CD4-positive, alpha-beta T cell treated with Interleukin-17A for 1 hour (primary cell): ENCODE data around the gene CENPU.

Experiments used
- DNase-seq: peaks from one replicate; pipeline ENCODE4 v3.0.0-alpha.2; 2020

CENPU gene

DNA sequence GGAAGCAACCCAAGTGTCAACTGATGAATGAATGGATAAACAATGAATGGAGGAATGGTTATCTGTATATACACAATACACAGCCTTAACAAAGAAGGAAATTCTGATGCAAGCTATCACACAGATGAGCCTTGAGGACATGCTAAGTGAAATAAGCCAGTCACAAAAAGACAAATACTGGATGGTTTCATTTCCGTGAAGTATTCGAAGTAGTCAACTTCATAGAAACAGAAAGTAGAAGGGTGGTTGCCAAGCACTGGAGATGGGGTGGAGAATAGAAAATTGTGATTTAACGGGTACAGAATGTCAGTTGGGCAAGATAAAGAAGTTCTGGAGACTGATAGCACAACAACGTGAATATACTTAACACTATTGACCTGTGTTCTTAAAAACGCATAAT is 28.2 kb downstream of the CENPU start:
- DNase-seq = peak; percentile 23

DNA sequence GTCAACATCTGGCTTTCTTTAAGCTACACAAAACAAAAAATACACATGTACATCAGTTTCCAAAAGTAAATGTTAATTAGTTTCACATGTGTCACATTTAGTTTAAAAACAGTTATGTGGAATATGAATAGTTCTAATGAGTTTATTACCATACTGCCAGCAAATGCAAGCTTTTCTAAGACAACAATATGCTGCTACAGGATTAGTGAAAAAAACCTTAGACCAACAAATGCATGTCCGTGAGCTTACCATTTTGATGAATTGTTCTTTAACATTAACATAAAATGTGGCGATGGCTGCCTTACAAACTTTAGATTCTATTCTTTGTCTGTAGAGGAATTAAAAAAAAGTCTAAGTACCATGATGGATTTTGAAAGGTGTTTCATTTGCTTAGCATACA is 31.8 kb downstream of the CENPU start:
- no peak for DNase-seq

DNA sequence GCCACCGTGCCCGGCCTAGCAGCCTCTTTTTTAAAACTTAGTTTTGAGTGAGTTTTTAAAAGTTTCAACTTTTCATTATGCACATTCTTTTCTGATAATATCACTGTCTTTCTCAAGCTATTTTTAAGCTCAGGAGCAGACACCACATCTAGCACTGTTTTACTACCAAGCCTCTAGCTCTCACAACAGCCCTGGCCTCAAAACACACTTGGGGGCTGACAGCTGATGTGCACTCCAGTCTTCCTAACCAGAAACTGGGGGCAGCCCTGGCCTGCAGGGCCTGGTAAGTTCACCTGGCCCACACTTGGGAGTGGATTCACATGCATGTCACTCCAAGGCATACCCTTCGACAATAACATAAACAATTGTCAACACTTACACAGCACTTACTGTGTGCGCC is 34.0 kb downstream of the CENPU start:
- no peak for DNase-seq

DNA sequence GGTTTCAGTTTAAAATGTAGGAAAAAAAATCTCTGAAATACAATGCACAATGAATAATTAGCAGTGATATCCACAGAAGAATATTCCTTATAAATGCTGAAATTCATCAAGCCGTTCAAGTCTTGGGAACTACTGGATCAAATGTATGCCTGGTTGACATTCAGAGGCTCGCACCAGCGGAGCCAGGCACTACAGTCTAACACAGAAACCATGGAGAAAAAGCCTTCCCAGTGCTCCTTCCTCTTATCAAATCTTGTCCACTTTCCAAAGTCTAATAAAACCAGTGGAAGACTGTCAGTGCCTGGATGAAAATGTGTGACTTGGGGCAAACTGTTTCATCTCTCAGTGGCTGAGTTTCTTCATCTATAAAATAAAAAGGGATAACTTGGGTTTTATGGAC is 35.9 kb downstream of the CENPU start:
- DNase-seq = no peak

DNA sequence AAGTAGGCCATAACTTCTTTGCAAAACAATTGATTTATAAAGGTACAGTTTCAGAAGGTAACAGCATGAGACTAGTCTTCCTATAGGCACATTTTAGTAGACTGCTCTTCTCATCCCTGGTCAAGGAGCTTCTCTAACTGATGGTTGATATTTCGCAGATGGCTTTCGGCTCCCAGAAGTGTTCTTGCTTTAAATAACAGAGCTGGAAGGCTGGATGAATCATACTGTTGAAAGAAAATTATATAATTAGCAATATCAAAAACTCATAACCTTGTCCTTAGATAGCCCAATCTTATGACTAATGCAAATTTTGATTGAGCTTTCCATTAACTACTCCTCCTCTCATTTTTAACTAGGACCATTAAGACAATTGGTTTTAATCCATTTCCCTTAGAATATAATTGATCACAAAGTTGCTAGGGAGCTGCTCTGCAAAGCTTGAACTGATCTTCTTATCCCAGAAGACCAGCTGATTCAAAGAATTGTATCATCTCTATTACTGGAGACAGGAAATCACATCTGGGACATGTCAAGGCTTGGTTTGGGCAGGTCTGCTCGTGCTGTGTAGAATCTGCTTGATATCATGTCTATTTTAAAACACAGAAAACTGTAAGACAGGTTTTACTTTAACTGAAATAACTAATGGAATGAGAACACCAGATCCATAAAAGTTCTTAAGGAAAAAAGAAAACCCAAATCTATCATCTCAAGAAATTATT is 38.6 kb downstream of the CENPU start:
- DNase-seq = no peak

DNA sequence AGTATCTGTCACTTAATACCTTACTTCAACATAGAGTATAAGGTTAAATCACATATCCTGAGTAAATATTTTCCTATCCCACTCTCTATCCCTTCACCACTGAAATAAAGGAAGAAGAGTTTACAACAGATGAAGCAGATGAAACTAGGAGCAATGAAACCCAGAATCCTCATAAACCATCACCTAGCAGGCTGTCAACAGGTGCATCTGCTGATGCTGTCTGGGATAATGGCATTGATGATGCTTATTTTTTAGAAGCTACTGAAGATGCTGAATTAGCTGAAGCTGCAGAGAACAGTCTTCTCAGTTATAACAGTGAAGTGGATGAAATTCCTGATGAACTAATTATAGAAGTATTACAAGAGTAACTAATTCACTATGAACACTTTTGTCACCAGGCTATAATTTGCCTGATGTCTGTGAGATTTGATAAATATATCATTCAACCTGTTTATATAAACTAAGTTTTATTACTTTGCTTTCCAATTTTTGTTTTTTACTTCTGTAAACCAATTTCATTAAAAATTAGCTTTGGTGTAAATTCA is 39.4 kb downstream of the CENPU start:
- DNase-seq = no peak

DNA sequence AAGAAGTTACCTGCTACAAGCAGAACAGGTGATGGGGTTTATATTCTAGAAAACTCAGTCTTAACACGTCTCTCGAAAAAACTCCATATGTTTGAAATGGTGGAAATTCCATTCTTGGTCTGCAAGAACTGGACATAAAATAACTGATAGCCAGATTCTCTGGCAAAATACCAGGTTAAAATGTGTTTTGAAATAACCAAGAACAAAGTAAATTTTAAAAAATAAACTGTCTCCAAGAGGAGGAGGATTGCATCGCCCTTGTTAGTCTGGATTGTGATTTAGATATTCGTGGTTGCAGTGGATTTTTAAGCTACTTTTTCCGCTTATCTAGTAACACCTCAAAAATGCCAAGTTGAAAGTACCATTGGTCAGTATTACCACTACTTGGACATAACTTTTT is 40.8 kb downstream of the CENPU start:
- DNase-seq = no peak

DNA sequence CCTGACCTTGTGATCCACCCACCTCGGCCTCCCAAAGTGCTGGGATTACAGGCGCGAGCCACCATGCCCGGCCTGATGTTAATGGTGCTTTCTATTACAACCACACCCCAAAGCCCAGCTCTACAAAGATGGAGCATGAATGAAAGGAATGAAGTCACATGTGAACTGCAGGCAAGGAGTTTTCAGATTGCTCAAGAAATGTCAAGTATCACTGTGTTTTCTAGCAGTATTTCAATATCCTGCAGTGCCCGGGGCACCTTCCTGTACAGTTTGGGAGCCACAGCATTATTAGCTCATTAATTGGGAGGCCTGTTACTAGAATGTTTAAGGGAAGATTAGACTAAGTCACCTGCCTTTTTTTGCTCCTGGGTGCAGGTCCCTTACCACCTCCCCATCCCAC is 44.2 kb downstream of the CENPU start:
- no peak for DNase-seq

DNA sequence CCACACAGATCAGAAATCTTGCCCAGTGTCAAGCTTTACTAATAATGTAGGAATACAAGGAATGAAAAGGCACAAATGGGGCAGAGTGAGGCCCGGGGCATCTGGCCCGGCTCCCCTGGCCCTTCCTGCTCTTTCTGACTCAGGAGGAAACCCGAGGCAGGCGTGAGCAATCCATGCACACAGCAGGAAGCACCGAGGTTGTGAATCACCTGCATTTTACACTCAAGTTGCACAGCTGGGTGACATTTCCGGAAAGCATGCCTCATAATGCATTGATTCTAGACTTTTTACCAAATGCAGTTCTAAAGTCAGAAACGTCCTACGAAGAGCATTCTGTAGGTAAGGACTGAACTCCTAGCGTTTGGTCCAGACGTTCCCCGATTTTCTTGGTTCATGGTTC is 45.4 kb downstream of the CENPU start:
- DNase-seq = no peak

DNA sequence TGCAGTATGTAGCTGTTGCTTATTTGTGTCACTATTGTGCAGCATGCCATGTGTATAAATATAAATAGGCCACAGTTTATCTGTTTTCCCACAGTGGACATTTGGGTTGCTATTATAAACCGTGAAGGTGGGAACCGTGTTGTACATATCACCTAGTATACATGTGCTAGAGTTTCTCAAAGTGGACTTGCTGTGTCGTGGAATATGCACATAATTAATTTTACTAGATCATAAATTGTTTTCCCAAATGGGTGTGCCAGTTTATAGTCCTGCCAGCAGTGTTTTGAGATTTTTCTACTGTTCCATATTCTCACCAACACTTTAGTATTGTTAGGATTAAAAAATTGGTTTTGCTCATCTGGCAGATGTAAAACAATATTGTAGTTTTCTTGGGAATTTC is 45.9 kb downstream of the CENPU start:
- no peak for DNase-seq

DNA sequence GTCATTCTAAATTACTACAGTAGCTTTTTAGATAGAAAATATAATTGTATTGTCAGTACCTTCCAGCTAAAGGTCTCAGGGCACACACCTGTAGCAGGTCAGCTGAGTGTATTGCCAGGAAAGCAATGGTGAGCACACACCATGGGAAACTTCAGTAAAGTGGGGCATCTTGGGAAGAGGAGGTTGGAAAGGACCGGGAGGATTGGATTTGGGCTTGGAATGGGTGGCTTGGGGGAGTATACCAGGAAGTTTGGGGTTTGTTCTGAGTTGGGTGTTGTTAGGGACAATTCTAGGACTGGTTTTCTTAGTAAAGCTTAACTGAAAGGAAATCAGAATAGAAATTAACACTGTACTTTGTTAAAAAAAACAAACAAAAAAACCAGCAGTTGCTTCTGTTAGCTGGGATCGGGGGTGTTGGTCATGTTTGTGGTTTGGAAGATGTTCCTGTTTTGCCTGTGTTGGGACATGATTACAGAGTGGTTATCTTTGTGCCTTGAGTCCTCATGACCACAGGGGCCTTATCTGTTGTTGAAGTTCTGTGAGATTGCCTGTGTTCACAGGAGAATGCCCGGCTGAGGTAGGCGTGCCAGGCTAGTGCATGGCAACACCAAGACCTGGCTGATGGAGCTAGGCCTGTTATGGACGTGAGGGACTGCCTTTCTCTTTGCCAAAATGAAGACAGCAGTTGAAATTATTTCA is 49.3 kb downstream of the CENPU start:
- no peak for DNase-seq

DNA sequence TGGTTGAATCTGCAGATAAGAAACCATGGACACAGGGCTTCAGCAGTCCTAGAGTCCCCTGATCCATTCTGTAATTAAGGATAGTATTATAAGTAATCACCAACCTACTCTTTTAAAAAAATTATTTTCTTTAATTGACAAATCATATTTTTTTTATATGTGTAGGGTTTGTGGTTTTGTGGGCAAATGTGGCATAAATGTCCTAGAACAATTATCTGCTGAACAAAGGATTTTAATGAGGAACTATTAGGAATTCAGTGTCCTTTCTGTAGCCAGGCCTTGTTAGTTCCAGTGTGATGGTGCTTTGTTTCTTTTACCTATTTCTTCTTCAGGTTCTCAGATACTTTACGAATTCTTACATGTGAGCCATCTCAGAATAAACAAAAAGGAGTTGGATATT is 52.0 kb downstream of the CENPU start:
- no peak for DNase-seq

DNA sequence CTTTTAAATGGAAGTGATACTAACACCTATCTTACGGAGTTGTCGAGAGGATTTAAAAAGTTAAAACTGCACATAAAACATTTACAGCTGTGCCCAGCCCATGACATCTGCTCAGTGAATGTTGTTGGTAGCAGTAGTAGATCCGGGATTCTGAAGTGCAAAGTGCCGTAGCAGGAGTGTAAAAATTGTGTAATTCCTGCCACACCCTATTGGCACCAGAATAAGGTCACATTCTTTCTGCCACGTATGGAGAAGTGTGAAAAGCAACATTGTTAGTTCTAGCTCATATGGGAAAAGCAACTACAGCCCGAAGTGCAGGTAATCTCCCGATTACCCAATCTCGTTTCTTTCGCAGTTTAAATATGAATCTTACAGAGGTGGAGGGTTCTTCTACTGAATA is 53.2 kb downstream of the CENPU start:
- DNase-seq = no peak

DNA sequence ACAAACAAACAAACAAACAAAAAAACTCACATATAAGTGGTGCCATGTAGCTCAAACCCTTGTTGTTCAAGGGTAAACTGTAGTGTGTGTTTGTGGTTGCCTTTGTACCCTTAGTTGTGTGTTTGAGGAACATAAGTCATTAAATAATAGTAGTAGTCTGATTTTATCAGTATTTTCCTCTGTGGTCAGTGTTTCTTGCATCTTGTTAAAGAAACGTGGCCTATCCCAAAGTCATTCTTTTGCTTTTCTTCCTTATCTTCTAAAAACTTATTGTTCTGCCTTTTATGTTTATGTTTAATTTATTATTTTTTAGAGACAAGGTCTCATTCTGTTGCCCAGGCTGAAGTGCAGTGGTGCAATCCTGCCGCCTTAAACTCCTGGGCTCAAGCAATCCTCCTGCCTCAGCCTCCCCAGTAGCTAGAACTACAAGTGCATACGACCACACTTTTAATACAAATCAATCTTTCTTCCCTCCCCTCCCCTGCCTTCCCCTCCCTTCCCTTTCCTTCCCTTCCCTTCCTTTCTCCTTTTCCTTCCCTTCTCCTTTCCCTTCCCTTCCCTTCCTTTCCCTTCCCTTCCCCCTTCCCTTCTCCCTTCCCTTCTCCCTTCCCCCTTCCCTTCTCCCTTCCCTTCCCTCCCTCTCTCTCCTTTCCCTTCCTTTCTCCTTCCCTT is 57.9 kb downstream of the CENPU start:
- no peak for DNase-seq

DNA sequence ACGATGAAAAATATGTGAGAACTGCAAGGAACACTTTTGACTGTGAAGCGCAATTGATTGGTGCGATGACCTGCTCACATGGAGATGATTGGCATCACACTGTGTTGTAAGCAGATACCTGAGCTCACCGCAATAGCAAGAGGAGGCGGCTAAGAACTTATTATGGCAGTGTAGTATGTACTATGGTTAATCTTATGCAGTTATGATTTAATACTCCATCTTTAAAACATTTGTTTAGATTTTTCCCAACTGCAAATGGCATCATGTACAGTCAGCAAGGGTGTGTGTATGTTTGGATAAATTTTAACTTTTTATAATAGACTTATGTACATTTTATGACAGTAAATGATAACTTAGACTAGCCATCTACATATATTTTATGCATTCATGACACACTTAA is 58.9 kb downstream of the CENPU start:
- no peak for DNase-seq

DNA sequence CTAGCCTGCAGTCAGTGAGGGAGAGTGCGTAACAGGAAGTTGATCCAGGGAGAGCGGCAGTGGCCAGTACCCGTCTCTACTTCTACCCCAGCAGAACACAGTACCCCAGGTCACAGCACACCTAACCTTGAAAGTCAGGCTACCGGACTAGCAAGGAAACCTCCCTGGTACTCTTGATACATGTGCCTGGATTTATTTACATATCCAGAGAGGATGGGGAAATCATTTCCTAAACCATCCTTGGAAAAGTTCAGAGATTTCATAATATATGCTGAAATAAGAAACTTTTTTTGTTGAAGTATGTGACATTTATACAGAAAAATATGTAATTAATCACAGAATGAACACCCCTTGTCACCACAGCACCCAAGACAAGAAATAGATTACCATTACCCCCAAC is 59.9 kb downstream of the CENPU start:
- DNase-seq = no peak

DNA sequence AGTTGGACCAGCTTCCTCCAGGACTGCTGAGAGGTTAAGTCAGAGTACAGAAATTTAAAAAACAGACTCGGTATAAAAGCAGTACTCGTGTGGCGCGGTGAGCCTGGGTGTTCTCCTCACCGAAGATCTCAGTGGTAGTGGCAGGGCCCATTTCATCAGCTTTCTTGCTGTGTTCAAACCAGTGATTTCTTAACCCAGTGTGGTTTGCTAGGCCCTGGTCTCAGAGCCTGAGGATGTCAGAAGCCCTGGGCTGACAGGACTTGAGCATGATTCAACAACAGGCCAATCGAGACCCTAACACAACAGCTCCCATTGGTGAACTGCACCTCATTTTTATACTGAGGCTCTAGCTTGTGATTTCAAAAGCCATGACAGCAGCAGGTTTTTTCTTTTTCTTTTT is 61.2 kb downstream of the CENPU start:
- DNase-seq = no peak

DNA sequence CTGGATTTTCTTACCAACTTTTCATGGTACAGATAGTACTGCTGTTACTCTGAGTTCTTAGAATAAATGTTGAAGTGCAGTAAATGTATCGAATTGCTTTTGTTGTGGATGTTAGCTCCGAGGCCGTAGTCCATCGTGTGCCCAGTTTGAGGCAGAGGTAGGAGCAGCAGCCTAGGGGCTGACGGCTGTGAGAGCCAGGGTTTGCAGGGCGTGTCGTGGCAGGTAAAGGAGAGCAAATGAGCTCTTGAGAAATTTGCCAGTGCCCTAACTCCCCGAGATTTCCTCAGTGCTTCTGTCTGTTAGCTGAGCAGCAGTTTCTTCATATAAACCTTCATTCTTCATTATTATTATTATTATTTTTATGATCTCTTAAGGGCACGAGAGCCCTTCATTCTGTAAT is 62.8 kb downstream of the CENPU start:
- DNase-seq = no peak

DNA sequence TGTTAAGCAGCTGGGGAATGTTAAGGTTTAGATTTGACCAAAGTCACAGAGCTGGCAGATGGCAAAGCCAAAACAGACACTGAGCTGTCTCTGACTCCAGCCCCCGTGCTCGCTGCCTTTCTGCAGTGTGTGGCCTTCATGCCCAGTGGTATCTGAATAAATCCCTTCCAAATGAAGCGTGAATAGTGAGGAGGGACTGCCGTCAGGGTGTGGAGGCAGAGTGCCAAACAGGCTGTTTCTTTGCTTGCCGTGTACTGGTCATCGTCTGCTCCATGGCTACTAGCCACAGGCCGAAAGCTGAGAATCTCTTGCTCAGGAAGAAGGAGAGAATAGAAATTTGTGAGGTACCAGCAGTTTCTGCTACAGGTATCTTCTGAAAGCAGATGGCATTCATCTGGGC is 64.6 kb downstream of the CENPU start:
- no peak for DNase-seq

DNA sequence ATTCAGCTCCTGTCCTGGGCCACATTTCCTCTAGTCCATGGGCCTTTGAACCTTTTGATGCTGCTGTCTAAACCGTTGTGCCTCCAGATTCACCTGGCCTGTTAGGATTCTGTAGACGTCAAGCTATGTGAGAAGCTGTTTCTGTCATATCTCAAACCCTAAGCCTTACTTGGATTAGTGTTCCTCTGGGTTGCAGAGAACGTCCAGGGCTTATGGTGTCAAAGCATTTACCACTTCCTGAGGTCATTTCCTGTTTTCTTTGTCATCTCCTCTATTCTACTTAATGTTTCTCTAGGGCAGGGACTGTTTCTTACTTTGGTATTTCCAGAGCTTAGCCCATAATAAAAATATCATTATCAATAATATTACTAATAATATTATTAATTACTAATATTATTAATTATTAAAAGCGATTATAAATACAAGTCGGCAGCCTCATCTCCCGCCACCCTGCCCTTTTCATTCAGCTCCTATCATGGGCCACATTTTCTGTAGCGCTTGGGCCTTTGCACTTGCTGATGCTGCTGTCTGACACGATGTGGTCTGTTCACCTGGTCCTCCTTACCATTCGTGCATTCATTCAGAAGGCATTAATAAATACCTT is 65.3 kb downstream of the CENPU start:
- peak; percentile 57 for DNase-seq

DNA sequence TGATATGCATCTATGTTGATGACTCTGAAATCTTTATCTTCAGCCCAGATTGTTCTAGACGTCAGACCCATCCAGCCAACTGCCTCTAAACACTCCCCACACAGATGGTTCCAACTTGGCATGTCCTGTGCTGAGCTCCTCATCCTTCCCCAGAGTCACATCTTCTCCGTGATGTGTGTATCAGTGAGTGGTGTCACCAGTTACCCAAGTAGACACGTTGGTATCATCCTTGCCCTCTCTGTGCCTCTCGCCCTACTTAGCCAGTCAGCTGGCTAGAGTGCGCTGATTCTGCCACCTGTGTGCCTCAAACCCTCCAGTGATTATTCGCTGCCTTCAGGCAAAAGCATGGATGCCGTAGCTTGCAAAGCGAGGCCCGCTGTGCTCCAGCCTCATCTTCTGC is 65.8 kb downstream of the CENPU start:
- DNase-seq = no peak

DNA sequence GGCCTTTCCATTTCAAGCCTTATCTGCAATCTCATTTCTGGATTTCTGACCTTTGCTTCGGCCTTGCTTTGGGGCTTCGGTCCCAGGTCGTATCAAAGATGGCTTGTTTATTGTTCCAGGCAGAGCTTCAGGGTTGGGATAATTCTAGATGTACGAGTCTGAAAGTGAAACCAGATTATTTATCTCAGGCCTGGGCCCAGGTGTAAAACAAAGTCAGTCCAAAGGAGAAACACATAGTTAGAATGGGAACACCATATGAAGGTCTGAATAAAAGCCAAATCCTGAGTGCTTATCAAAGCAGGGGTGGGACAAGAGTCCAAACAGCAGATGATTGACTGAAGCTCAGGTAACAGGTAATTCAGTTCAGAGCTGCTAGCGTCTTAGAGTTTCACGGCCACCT is 67.2 kb downstream of the CENPU start:
- no peak for DNase-seq

DNA sequence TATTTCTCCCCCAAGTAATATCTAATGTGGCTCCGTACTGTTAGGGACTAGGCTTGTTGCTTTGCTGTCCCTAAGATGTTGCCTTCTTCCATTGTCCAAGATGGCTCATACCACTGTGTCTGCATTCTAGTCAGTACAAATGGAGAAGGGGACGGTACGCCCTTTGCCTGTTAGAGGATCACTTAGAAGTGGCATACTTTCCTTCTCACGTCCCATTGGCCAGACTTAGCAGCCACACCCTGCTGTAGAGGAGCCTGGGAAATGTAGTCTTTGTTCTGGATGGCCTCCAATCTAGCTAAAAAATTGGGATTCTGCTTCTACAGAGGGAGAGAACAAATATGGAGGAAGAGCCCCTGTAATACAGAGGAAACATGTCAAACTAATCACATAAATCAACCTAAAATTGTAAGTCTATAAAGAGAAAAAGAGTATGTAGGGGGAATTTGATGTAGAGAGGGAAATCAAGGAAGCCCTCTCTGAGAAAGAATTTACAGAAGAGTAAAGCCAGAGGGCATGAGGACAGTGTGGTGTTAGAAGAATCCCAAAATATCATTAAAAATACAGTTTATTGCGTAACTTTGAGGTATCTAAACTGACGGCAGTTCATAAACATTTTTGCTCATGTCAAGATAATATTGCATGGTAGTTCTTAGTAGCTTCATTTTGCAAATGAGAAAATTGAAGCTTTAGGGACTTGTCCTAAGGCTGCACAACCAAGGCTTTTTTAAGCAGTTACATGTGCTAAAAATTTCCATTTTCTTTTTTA is 69.3 kb downstream of the CENPU start:
- no peak for DNase-seq
